ENCODE measurements around the gene WDFY1.

Gene WDFY1

GRCh38 chr2:223937535-223937934 is 7.6 kb downstream of the WDFY1 start:
- no peak overlapping the region for H3K4me3 ChIP-seq (ENCODE audit: low read depth, low read length)
- DNase-seq (ENCODE audit: low read depth), result no peak
- no peak for TF ChIP-seq MAX (IDR thresholded peaks at IDR 0.05; ENCODE audit: low read depth, low read length)

- TF ChIP-seq POLR2A (IDR thresholded peaks at IDR 0.05; ENCODE audit: extremely low read depth, insufficient read length), result no peak
- TF ChIP-seq CTCF (IDR thresholded peaks at IDR 0.05; ENCODE audit: low read depth, low read length), result no peak
- TF ChIP-seq MYC (IDR thresholded peaks at IDR 0.05; ENCODE audit: low read depth, low read length), result no peak
- no peak for TF ChIP-seq MAX (IDR thresholded peaks at IDR 0.05; ENCODE audit: low read depth, low read length)
- no peak for DNase-seq (ENCODE audit: low read depth)
- no peak overlapping the region for H3K4me3 ChIP-seq (ENCODE audit: low read depth, low read length)
Measured at GRCh38 chr2:223936862-223937326, 8.2 kb downstream of the WDFY1 start.

GRCh38 chr2:223935459-223936125 is 9.5 kb downstream of the WDFY1 start:
- TF ChIP-seq MAX (IDR thresholded peaks at IDR 0.05; ENCODE audit: low read depth, low read length) (no peak), POLR2A (IDR thresholded peaks at IDR 0.05; ENCODE audit: extremely low read depth, insufficient read length) (no peak), CTCF (IDR thresholded peaks at IDR 0.05; ENCODE audit: low read depth, low read length) (no peak), MYC (IDR thresholded peaks at IDR 0.05; ENCODE audit: low read depth, low read length) (no peak)
- no peak for DNase-seq (ENCODE audit: low read depth)
- H3K4me3 ChIP-seq (ENCODE audit: low read depth, low read length), result no peak overlapping the region

- TF ChIP-seq MAX (IDR thresholded peaks at IDR 0.05; ENCODE audit: low read depth, low read length), result no peak
- TF ChIP-seq MYC (IDR thresholded peaks at IDR 0.05; ENCODE audit: low read depth, low read length), result no peak
- TF ChIP-seq POLR2A (IDR thresholded peaks at IDR 0.05; ENCODE audit: extremely low read depth, insufficient read length), result no peak
- TF ChIP-seq CTCF (IDR thresholded peaks at IDR 0.05; ENCODE audit: low read depth, low read length), result no peak
- H3K4me3 ChIP-seq (ENCODE audit: low read depth, low read length), result no peak overlapping the region
- no peak for DNase-seq (ENCODE audit: low read depth)
Measured at GRCh38 chr2:223934870-223935269, 10.3 kb downstream of the WDFY1 start.

- TF ChIP-seq CTCF (IDR thresholded peaks at IDR 0.05; ENCODE audit: low read depth, low read length) (no peak), MYC (IDR thresholded peaks at IDR 0.05; ENCODE audit: low read depth, low read length) (no peak), MAX (IDR thresholded peaks at IDR 0.05; ENCODE audit: low read depth, low read length) (no peak), POLR2A (IDR thresholded peaks at IDR 0.05; ENCODE audit: extremely low read depth, insufficient read length) (no peak)
- DNase-seq (ENCODE audit: low read depth), result no peak
- no peak overlapping the region for H3K4me3 ChIP-seq (ENCODE audit: low read depth, low read length)
Measured at GRCh38 chr2:223932816-223933800, 12.0 kb downstream of the WDFY1 start.

Data from NB4 (cell line).